H9 (cell line): ENCODE measurements around the gene CFDP1. TPM values are rescaled to one million over a fixed set of nuclear protein-coding genes. Genes with fewer than 3 reads are reported as not detected.

Experiments
- DNase-seq: peaks from one replicate; pipeline ENCODE4 v3.0.0-alpha.2; 2017
- H2AFZ ChIP-seq: one replicate; pipeline ENCODE4 v1.6.1; 2013; ENCODE audit warnings: mild to moderate bottlenecking, low read length, control low read depth, moderate library complexity
- H2AK5ac ChIP-seq: 2 replicates; pipeline ENCODE4 v1.6.1; 2013; ENCODE audit warnings: low read length, control low read depth, mixed read lengths; ENCODE audit not compliant: insufficient read length
- H2BK120ac ChIP-seq: one replicate; pipeline ENCODE4 v1.6.1; 2013; ENCODE audit warnings: low read depth, mild to moderate bottlenecking, low read length, control low read depth, inconsistent platforms; ENCODE audit not compliant: poor library complexity, severe bottlenecking
- H2BK12ac ChIP-seq: 2 replicates; pipeline ENCODE4 v1.6.1; 2013; ENCODE audit warnings: low read length, control low read depth, mixed read lengths, low read depth; ENCODE audit not compliant: insufficient read length
- H2BK15ac ChIP-seq: 2 replicates; pipeline ENCODE4 v1.6.1; 2013; ENCODE audit warnings: low read depth, low read length, control low read depth
- H2BK20ac ChIP-seq: one replicate; pipeline ENCODE4 v1.6.1; 2013; ENCODE audit warnings: low read depth, mild to moderate bottlenecking, low read length, control low read depth, inconsistent platforms; ENCODE audit not compliant: poor library complexity, severe bottlenecking
- H2BK5ac ChIP-seq: 2 replicates; pipeline ENCODE4 v1.6.1; 2013; ENCODE audit warnings: low read length, control low read depth, mixed read lengths; ENCODE audit not compliant: insufficient read length
- H3K14ac ChIP-seq: 2 replicates; pipeline ENCODE4 v1.6.1; 2013; ENCODE audit warnings: low read length, control low read depth; ENCODE audit not compliant: insufficient read depth
- H3K18ac ChIP-seq: 2 replicates; pipeline ENCODE4 v1.6.1; 2013; ENCODE audit warnings: low read depth, mild to moderate bottlenecking, mixed read lengths, low read length, control low read depth; ENCODE audit not compliant: insufficient read length
- H3K23ac ChIP-seq: 2 replicates; pipeline ENCODE4 v1.6.1; 2013; ENCODE audit warnings: low read length, control low read depth, mixed read lengths, low read depth; ENCODE audit not compliant: insufficient read length
- H3K23me2 ChIP-seq: 2 replicates; pipeline ENCODE4 v1.6.1; 2013; ENCODE audit warnings: low read depth, mild to moderate bottlenecking, mixed read lengths, low read length, control low read depth; ENCODE audit not compliant: insufficient read length, poor library complexity, severe bottlenecking
- H3K27ac ChIP-seq: 2 replicates; pipeline ENCODE4 v1.5.1; 2013; ENCODE audit warnings: low read length, control low read depth, mixed read lengths, low read depth; ENCODE audit not compliant: insufficient read length
- H3K27me3 ChIP-seq: 2 replicates; pipeline ENCODE4 v1.6.1; 2013; ENCODE audit warnings: low read length, control low read depth, inconsistent platforms; ENCODE audit not compliant: insufficient read depth
- H3K4ac ChIP-seq: 2 replicates; pipeline ENCODE4 v1.6.1; 2013; ENCODE audit warnings: low read depth, mild to moderate bottlenecking, control low read depth, inconsistent platforms, low read length, moderate library complexity
- H3K4me1 ChIP-seq: 2 replicates; pipeline ENCODE4 v1.6.1; 2013; ENCODE audit warnings: low read length, control low read depth, inconsistent platforms; ENCODE audit not compliant: insufficient read depth
- H3K4me2 ChIP-seq: 2 replicates; pipeline ENCODE4 v1.6.1; 2013; ENCODE audit warnings: low read length, control low read depth, mixed read lengths; ENCODE audit not compliant: insufficient read length, insufficient read depth
- H3K56ac ChIP-seq: 2 replicates; pipeline ENCODE4 v1.6.1; 2013; ENCODE audit warnings: low read depth, mild to moderate bottlenecking, mixed read lengths, low read length, control low read depth; ENCODE audit not compliant: insufficient read length
- H3K79me1 ChIP-seq: 2 replicates; pipeline ENCODE4 v1.6.1; 2013; ENCODE audit warnings: low read depth, mild to moderate bottlenecking, moderate library complexity, low read length, control low read depth, inconsistent platforms; ENCODE audit not compliant: insufficient read depth, poor library complexity, severe bottlenecking
- H3K79me2 ChIP-seq: 2 replicates; pipeline ENCODE4 v1.6.1; 2013; ENCODE audit warnings: low read length, control low read depth, inconsistent platforms; ENCODE audit not compliant: insufficient read depth
- H3K9ac ChIP-seq: 2 replicates; pipeline ENCODE4 v1.6.1; 2013; ENCODE audit warnings: low read length, control low read depth, mixed read lengths; ENCODE audit not compliant: insufficient read length; ENCODE audit errors: extremely low read depth
- H3K9me3 ChIP-seq: one replicate; pipeline ENCODE4 v1.6.1; 2013; ENCODE audit warnings: low read depth, low read length, inconsistent platforms; ENCODE audit not compliant: control insufficient read depth
- H3T11ph ChIP-seq: one replicate; pipeline ENCODE4 v1.6.1; 2013; ENCODE audit warnings: mild to moderate bottlenecking, low read length, control low read depth, inconsistent platforms
- H4K20me1 ChIP-seq: one replicate; pipeline ENCODE4 v1.6.1; 2013; ENCODE audit not compliant: control insufficient read depth, insufficient read length, insufficient read depth
- H4K5ac ChIP-seq: 2 replicates; pipeline ENCODE4 v1.6.1; 2013; ENCODE audit warnings: low read depth, mild to moderate bottlenecking, mixed read lengths, low read length, control low read depth; ENCODE audit not compliant: insufficient read length
- H4K8ac ChIP-seq: replicated peaks from 2 replicates; pipeline ENCODE4 v1.6.1; 2013; ENCODE audit warnings: low read length, control low read depth, mixed read lengths, low read depth; ENCODE audit not compliant: insufficient read length
- H4K91ac ChIP-seq: 2 replicates; pipeline ENCODE4 v1.6.1; 2013; ENCODE audit warnings: low read depth, mild to moderate bottlenecking, moderate library complexity, mixed read lengths, low read length, control low read depth; ENCODE audit not compliant: insufficient read length
- H3K27ac Mint-ChIP-seq, 3 experiments: 2 replicates in 2 of 3; 3 replicates in 1 of 3; pipeline ENCODE4 v1.8.0; 2020 to 2021; ENCODE audit warnings: mixed read lengths in 3 of 3, mild to moderate bottlenecking in 1 of 3, moderate library complexity in 1 of 3
- H3K27me3 Mint-ChIP-seq: 2 replicates; pipeline ENCODE4 v1.8.0; 2021; ENCODE audit warnings: low read depth, mild to moderate bottlenecking, moderate library complexity, mixed read lengths
- H3K36me3 Mint-ChIP-seq, 3 experiments: 2 replicates in 2 of 3; 3 replicates in 1 of 3; pipeline ENCODE4 v1.8.0; 2020 to 2021; ENCODE audit warnings: low read depth in 3 of 3, mixed read lengths in 3 of 3; ENCODE audit not compliant: insufficient read depth in 1 of 3
- H3K4me1 Mint-ChIP-seq, 2 experiments: 2 replicates each; pipeline ENCODE4 v1.8.0; 2020; ENCODE audit warnings: mixed read lengths in 2 of 2
- H3K4me3 Mint-ChIP-seq, 2 experiments: 2 replicates in 1 of 2; 3 replicates in 1 of 2; pipeline ENCODE4 v1.8.0; 2020 to 2021; ENCODE audit warnings: mild to moderate bottlenecking in 2 of 2, mixed read lengths in 2 of 2, moderate library complexity in 1 of 2
- H3K9me3 Mint-ChIP-seq, 2 experiments: 2 replicates in 1 of 2; 3 replicates in 1 of 2; pipeline ENCODE4 v1.8.0; 2020; ENCODE audit warnings: mild to moderate bottlenecking in 2 of 2, mixed read lengths in 2 of 2, moderate library complexity in 1 of 2
- WGBS: extraction: QIAGEN DNeasy Blood & Tissue Kit; methylation state at CpG from one replicate; pipeline ENCODE4 v1.1.7; 2013; ENCODE audit warnings: missing lambda C conversion rate, low lambda C conversion rate, mixed read lengths; ENCODE audit not compliant: insufficient read length; ENCODE audit errors: extremely low coverage; 5-methylcytosine and 5-hydroxymethylcytosine counted together
- total RNA-seq: library from RNA; stranded (reverse); gene quantifications from 2 replicates; pipeline ENCODE4 v1.2.1, GENCODE V29; 2021
- TF ChIP-seq, protein P1 (sequence below): fragments of 200-600 bp; sonication (generic); conservative IDR thresholded peaks from 3 replicates; pipeline ENCODE4 v1.8.0; 2021; ENCODE audit warnings: antibody characterized with exemption, mild to moderate bottlenecking

CFDP1 gene
- total RNA-seq, 1 experiment from 2014 or later: 89.2 TPM

DNA sequence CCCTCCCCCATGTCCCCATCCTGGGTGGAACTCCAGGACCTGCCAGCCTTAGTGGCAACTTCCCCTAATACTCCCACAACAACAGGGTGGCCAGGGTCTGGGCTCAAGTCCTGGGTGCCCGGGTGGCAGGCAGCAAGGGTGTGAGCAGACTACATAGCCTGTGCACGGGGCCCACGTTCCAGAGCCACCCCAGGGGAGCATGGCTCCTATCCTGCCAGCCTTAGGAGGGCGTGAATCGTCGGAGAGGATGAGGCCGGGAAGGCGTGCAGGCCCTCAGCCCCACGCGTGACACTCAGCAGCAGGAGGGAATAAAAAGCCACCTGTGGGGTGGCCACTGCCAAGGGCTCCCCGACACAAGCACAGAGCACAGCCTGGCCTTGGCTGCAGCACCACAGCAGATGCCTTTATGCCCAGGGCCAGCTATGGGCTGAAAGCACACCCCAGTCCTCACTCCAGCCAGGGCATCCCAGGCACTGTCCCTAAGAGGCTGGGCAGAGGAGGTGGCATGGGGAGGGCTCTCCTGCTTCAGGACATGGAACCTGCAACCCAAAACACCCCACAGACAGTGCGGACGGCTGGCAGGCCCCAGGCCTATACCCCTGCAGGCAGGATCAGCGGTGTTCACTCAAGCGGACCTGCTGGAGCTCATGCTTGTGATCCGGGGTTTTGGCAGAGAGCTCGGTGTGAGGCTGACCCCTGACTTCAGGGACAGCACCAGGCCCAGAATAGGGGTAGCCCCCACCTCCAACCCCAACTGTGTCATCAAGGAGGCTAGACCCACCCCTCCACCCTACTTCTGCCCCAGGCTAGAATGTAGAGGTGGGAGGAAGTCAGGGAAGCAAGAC, 184.5 kb downstream of the CFDP1 start:
- Histone ChIP-seq H2AFZ (no peak overlapping the region), H2BK5ac (no peak overlapping the region), H3K23ac (no peak overlapping the region), H2BK120ac (no peak overlapping the region), H3K56ac (no peak overlapping the region), H2BK12ac (no peak overlapping the region), H3K4me2 (no peak overlapping the region), H3K4ac (no peak overlapping the region), H3K23me2 (peaks cover 15% of the 10 kb centered on the region), H3K9ac (no peak overlapping the region), H3K27me3 (no peaks in the 10 kb centered on the region), H3K79me1 (peaks cover 10% of the 10 kb centered on the region), H3K27ac (no peak overlapping the region), H4K5ac (no peak overlapping the region), H4K91ac (no peak overlapping the region), H4K20me1 (no peaks in the 10 kb centered on the region), H2AK5ac (no peak overlapping the region), H3K18ac (no peak overlapping the region), H3K9me3 (no peaks in the 10 kb centered on the region), H2BK15ac (no peak overlapping the region), H3T11ph (no peak overlapping the region), H2BK20ac (no peak overlapping the region), H3K14ac (no peak overlapping the region), H4K8ac (no peak overlapping the region), H3K4me1 (peaks cover 14% of the 10 kb centered on the region; the same call in 1 of the 2 replicates), H3K79me2 (peaks cover 50% of the 10 kb centered on the region; the same call in 1 of the 2 replicates)
- no peak for DNase-seq
- H3K9me3 Mint-ChIP-seq: no peaks in the 10 kb centered on the region
- H3K4me3 Mint-ChIP-seq: no peak overlapping the region; a peak in 1 of 5 replicates
- no CpG with 5 or more reads among the region's 17 CpGs for WGBS
- no peaks in the 10 kb centered on the region; the same call in 1 of the 2 replicates for H3K27me3 Mint-ChIP-seq
- H3K36me3 Mint-ChIP-seq: peaks cover 0 to 2% (median 2%) of the 10 kb centered on the region in 3 experiments; a peak in 1 of 7 replicates
- H3K27ac Mint-ChIP-seq: no peak overlapping the region; a peak in 1 of 7 replicates
- H3K4me1 Mint-ChIP-seq: peaks cover 60 to 69% of the 10 kb centered on the region in 2 experiments
- TF ChIP-seq, protein P1, sequence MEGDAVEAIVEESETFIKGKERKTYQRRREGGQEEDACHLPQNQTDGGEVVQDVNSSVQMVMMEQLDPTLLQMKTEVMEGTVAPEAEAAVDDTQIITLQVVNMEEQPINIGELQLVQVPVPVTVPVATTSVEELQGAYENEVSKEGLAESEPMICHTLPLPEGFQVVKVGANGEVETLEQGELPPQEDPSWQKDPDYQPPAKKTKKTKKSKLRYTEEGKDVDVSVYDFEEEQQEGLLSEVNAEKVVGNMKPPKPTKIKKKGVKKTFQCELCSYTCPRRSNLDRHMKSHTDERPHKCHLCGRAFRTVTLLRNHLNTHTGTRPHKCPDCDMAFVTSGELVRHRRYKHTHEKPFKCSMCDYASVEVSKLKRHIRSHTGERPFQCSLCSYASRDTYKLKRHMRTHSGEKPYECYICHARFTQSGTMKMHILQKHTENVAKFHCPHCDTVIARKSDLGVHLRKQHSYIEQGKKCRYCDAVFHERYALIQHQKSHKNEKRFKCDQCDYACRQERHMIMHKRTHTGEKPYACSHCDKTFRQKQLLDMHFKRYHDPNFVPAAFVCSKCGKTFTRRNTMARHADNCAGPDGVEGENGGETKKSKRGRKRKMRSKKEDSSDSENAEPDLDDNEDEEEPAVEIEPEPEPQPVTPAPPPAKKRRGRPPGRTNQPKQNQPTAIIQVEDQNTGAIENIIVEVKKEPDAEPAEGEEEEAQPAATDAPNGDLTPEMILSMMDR: no peak
